B cell (primary cell): ENCODE data around the gene CFAP221.

Experiments
- EZH2 ChIP-seq: IDR thresholded peaks from 2 replicates; pipeline ENCODE4 v1.6.1; 2012; ENCODE audit warnings: borderline replicate concordance, low read depth, mild to moderate bottlenecking, moderate library complexity, low read length; ENCODE audit not compliant: insufficient read depth, poor library complexity, severe bottlenecking
- TF ChIP-seq, protein P1 (sequence below): fragments of 200-600 bp; IDR thresholded peaks from one replicate; pipeline ENCODE4 v1.8.0; 2022; ENCODE audit warnings: antibody characterized with exemption, mild to moderate bottlenecking

DNA sequence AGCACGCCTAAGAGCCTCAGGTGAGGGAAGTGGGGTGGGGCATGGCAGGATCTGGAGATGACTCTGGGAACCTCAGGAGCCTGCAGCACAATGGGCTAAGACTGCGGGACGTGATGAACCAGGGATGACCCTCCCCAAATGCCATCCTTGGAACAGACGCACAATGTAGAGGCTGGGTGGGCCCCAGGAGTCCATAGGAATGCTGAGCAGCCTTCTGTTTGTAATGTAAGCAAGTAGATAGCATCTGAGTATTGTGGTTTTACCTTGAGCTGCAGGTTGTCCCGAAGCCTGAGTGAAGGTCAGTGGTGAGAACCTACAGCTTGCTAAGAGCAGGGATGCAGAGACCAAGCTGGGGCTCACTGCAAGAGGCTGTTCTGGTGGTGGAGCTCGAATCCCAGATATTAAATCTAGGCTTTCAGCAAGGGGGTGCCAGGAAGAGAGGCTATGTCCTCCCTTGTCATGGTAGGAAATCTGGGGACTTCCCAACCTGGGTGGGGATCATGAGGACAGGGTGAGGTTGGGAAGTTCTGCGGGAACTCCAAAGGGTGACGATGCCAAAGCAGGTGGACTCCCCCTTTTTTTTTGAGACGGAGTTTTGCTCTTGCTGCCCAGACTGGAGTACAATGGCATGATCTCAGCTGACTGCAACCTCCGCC is 25.7 kb upstream of the CFAP221 start:
- TF ChIP-seq, protein P1, sequence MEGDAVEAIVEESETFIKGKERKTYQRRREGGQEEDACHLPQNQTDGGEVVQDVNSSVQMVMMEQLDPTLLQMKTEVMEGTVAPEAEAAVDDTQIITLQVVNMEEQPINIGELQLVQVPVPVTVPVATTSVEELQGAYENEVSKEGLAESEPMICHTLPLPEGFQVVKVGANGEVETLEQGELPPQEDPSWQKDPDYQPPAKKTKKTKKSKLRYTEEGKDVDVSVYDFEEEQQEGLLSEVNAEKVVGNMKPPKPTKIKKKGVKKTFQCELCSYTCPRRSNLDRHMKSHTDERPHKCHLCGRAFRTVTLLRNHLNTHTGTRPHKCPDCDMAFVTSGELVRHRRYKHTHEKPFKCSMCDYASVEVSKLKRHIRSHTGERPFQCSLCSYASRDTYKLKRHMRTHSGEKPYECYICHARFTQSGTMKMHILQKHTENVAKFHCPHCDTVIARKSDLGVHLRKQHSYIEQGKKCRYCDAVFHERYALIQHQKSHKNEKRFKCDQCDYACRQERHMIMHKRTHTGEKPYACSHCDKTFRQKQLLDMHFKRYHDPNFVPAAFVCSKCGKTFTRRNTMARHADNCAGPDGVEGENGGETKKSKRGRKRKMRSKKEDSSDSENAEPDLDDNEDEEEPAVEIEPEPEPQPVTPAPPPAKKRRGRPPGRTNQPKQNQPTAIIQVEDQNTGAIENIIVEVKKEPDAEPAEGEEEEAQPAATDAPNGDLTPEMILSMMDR, result no peak
- no peak for TF ChIP-seq EZH2
